ENCODE measurements around the gene SLC7A14.

SLC7A14 gene

GRCh38 chr3:170471149-170471548 is 114.7 kb downstream of the SLC7A14 start:
- Histone ChIP-seq H3K79me2 (ENCODE audit: control insufficient read depth, insufficient read depth, low read length, unreplicated experiment) (no peaks in the 10 kb centered on the region), H3K27me3 (ENCODE audit: insufficient read depth, low read length) (no peaks in the 10 kb centered on the region), H3K27ac (ENCODE audit: low read depth, low read length) (no peak overlapping the region), H3K36me3 (ENCODE audit: insufficient read depth, low read length) (no peaks in the 10 kb centered on the region), H3K4me1 (ENCODE audit: control insufficient read depth, insufficient read depth, low read length, unreplicated experiment) (peaks cover 20% of the 10 kb centered on the region), H3K4me3 (ENCODE audit: low read depth, low read length) (no peak overlapping the region), H2AFZ (ENCODE audit: low read length, unreplicated experiment) (no peak overlapping the region)

- H3K4me1 ChIP-seq (ENCODE audit: control insufficient read depth, insufficient read depth, low read length, unreplicated experiment): peaks cover 18% of the 10 kb centered on the region
- no peak overlapping the region for H3K4me3 ChIP-seq (ENCODE audit: low read depth, low read length)
- no peaks in the 10 kb centered on the region for H3K79me2 ChIP-seq (ENCODE audit: control insufficient read depth, insufficient read depth, low read length, unreplicated experiment)
- no peaks in the 10 kb centered on the region for H3K36me3 ChIP-seq (ENCODE audit: insufficient read depth, low read length)
- no peak overlapping the region for H3K27ac ChIP-seq (ENCODE audit: low read depth, low read length)
- no peaks in the 10 kb centered on the region for H3K27me3 ChIP-seq (ENCODE audit: insufficient read depth, low read length)
- H2AFZ ChIP-seq (ENCODE audit: low read length, unreplicated experiment): no peak overlapping the region
These were observed 115.5 kb downstream of the SLC7A14 start for GRCh38 chr3:170470063-170471016.

- H3K27ac ChIP-seq (ENCODE audit: low read depth, low read length): no peak overlapping the region
- no peak overlapping the region for H3K4me3 ChIP-seq (ENCODE audit: low read depth, low read length)
- H2AFZ ChIP-seq (ENCODE audit: low read length, unreplicated experiment): no peak overlapping the region
- H3K27me3 ChIP-seq (ENCODE audit: insufficient read depth, low read length): no peaks in the 10 kb centered on the region
- no peaks in the 10 kb centered on the region for H3K36me3 ChIP-seq (ENCODE audit: insufficient read depth, low read length)
- H3K4me1 ChIP-seq (ENCODE audit: control insufficient read depth, insufficient read depth, low read length, unreplicated experiment): peaks cover 18% of the 10 kb centered on the region
- H3K79me2 ChIP-seq (ENCODE audit: control insufficient read depth, insufficient read depth, low read length, unreplicated experiment): no peaks in the 10 kb centered on the region
These were observed 116.5 kb downstream of the SLC7A14 start for GRCh38 chr3:170469151-170470062.

GRCh38 chr3:170467571-170468147 is 118.2 kb downstream of the SLC7A14 start:
- Histone ChIP-seq H3K4me3 (ENCODE audit: low read depth, low read length) (no peak overlapping the region), H2AFZ (ENCODE audit: low read length, unreplicated experiment) (no peak overlapping the region), H3K79me2 (ENCODE audit: control insufficient read depth, insufficient read depth, low read length, unreplicated experiment) (no peaks in the 10 kb centered on the region), H3K27me3 (ENCODE audit: insufficient read depth, low read length) (no peaks in the 10 kb centered on the region), H3K36me3 (ENCODE audit: insufficient read depth, low read length) (no peaks in the 10 kb centered on the region), H3K4me1 (ENCODE audit: control insufficient read depth, insufficient read depth, low read length, unreplicated experiment) (peaks cover 18% of the 10 kb centered on the region), H3K27ac (ENCODE audit: low read depth, low read length) (no peak overlapping the region)

GRCh38 chr3:170467007-170467406 is 118.9 kb downstream of the SLC7A14 start:
- Histone ChIP-seq H3K4me3 (ENCODE audit: low read depth, low read length) (no peak overlapping the region), H3K36me3 (ENCODE audit: insufficient read depth, low read length) (no peaks in the 10 kb centered on the region), H3K4me1 (ENCODE audit: control insufficient read depth, insufficient read depth, low read length, unreplicated experiment) (peaks cover 18% of the 10 kb centered on the region), H3K27me3 (ENCODE audit: insufficient read depth, low read length) (no peaks in the 10 kb centered on the region), H3K79me2 (ENCODE audit: control insufficient read depth, insufficient read depth, low read length, unreplicated experiment) (no peaks in the 10 kb centered on the region), H2AFZ (ENCODE audit: low read length, unreplicated experiment) (no peak overlapping the region), H3K27ac (ENCODE audit: low read depth, low read length) (no peak overlapping the region)

GRCh38 chr3:170465955-170466354 is 119.9 kb downstream of the SLC7A14 start:
- Histone ChIP-seq H3K79me2 (ENCODE audit: control insufficient read depth, insufficient read depth, low read length, unreplicated experiment) (no peaks in the 10 kb centered on the region), H3K27me3 (ENCODE audit: insufficient read depth, low read length) (no peaks in the 10 kb centered on the region), H3K27ac (ENCODE audit: low read depth, low read length) (no peak overlapping the region), H3K4me1 (ENCODE audit: control insufficient read depth, insufficient read depth, low read length, unreplicated experiment) (peaks cover 16% of the 10 kb centered on the region), H2AFZ (ENCODE audit: low read length, unreplicated experiment) (no peak overlapping the region), H3K36me3 (ENCODE audit: insufficient read depth, low read length) (no peaks in the 10 kb centered on the region), H3K4me3 (ENCODE audit: low read depth, low read length) (no peak overlapping the region)

- H3K27ac ChIP-seq (ENCODE audit: low read depth, low read length): no peak overlapping the region
- no peak overlapping the region for H3K4me3 ChIP-seq (ENCODE audit: low read depth, low read length)
- H3K79me2 ChIP-seq (ENCODE audit: control insufficient read depth, insufficient read depth, low read length, unreplicated experiment): no peaks in the 10 kb centered on the region
- H3K4me1 ChIP-seq (ENCODE audit: control insufficient read depth, insufficient read depth, low read length, unreplicated experiment): no peaks in the 10 kb centered on the region
- no peak overlapping the region for H2AFZ ChIP-seq (ENCODE audit: low read length, unreplicated experiment)
- no peaks in the 10 kb centered on the region for H3K27me3 ChIP-seq (ENCODE audit: insufficient read depth, low read length)
- H3K36me3 ChIP-seq (ENCODE audit: insufficient read depth, low read length): no peaks in the 10 kb centered on the region
These were observed 122.9 kb downstream of the SLC7A14 start for GRCh38 chr3:170463011-170463410.

GRCh38 chr3:170458285-170458684 is 127.6 kb downstream of the SLC7A14 start:
- Histone ChIP-seq H3K79me2 (ENCODE audit: control insufficient read depth, insufficient read depth, low read length, unreplicated experiment) (no peaks in the 10 kb centered on the region), H3K27ac (ENCODE audit: low read depth, low read length) (no peak overlapping the region), H3K36me3 (ENCODE audit: insufficient read depth, low read length) (no peaks in the 10 kb centered on the region), H3K4me1 (ENCODE audit: control insufficient read depth, insufficient read depth, low read length, unreplicated experiment) (no peaks in the 10 kb centered on the region), H3K27me3 (ENCODE audit: insufficient read depth, low read length) (no peaks in the 10 kb centered on the region), H3K4me3 (ENCODE audit: low read depth, low read length) (no peak overlapping the region), H2AFZ (ENCODE audit: low read length, unreplicated experiment) (no peak overlapping the region)

- Histone ChIP-seq H3K36me3 (ENCODE audit: insufficient read depth, low read length) (no peaks in the 10 kb centered on the region), H3K27me3 (ENCODE audit: insufficient read depth, low read length) (no peaks in the 10 kb centered on the region), H3K4me1 (ENCODE audit: control insufficient read depth, insufficient read depth, low read length, unreplicated experiment) (no peaks in the 10 kb centered on the region)
These were observed 131.4 kb downstream of the SLC7A14 start for GRCh38 chr3:170454509-170454908.

GRCh38 chr3:170450039-170450438 is 135.8 kb downstream of the SLC7A14 start:
- Histone ChIP-seq H3K27me3 (ENCODE audit: insufficient read depth, low read length) (no peaks in the 10 kb centered on the region), H3K27ac (ENCODE audit: low read depth, low read length) (no peak overlapping the region), H3K4me1 (ENCODE audit: control insufficient read depth, insufficient read depth, low read length, unreplicated experiment) (peaks cover 9% of the 10 kb centered on the region), H2AFZ (ENCODE audit: low read length, unreplicated experiment) (no peak overlapping the region), H3K36me3 (ENCODE audit: insufficient read depth, low read length) (no peaks in the 10 kb centered on the region), H3K79me2 (ENCODE audit: control insufficient read depth, insufficient read depth, low read length, unreplicated experiment) (no peaks in the 10 kb centered on the region), H3K4me3 (ENCODE audit: low read depth, low read length) (no peak overlapping the region)

More at GRCh38 chr3:170454509-170454908, 131.4 kb downstream of the SLC7A14 start:
- no peak overlapping the region for H3K4me3 ChIP-seq (ENCODE audit: low read depth, low read length)
- H3K79me2 ChIP-seq (ENCODE audit: control insufficient read depth, insufficient read depth, low read length, unreplicated experiment): no peaks in the 10 kb centered on the region
- H2AFZ ChIP-seq (ENCODE audit: low read length, unreplicated experiment): no peak overlapping the region
- H3K27ac ChIP-seq (ENCODE audit: low read depth, low read length): no peak overlapping the region
